ENCODE data around the gene ADGRL2.

Gene ADGRL2

GRCh38 chr1:81799939-81800694, 617 bp upstream of the ADGRL2 start:
- Histone ChIP-seq H3K27ac (ENCODE audit: low read depth, low read length) (peak overlapping the region; percentile 97), H3K18ac (ENCODE audit: low read length) (peak overlapping the region; percentile 78), H3K4me3 (ENCODE audit: low read depth, low read length) (peak overlapping the region; percentile 95), H4K8ac (ENCODE audit: low read depth, low read length) (peak overlapping the region; percentile 46), H3K14ac (ENCODE audit: low read length) (peak overlapping the region; percentile 71), H2BK120ac (ENCODE audit: insufficient read depth, low read length, poor library complexity) (peak overlapping the region; percentile 56), H2AFZ (ENCODE audit: insufficient read depth, low read length, poor library complexity) (peak overlapping the region; percentile 52), H3K9me3 (ENCODE audit: insufficient read depth, low read depth, low read length) (no peaks in the 10 kb centered on the region), H3K4me2 (ENCODE audit: low read length) (peak overlapping the region; percentile 64), H3K9ac (ENCODE audit: low read length) (peak overlapping the region; percentile 93), H2BK12ac (ENCODE audit: low read length) (peak overlapping the region; percentile 68), H3K4me1 (ENCODE audit: control insufficient read depth in 1 of 2, insufficient read depth in 2 of 2, low read length in 2 of 2) (no peaks in the 10 kb centered on the region), H3K79me2 (ENCODE audit: control insufficient read depth, insufficient read depth, low read length, poor library complexity) (peaks cover 29% of the 10 kb centered on the region), H4K91ac (ENCODE audit: low read depth, low read length) (peak overlapping the region; percentile 76), H2AK5ac (ENCODE audit: low read length) (no peak overlapping the region), H3K36me3 (ENCODE audit: control insufficient read depth in 1 of 2, insufficient read depth in 2 of 2, low read length in 2 of 2) (peaks cover 0 to under 1% of the 10 kb centered on the region in 2 experiments), H3K23ac (ENCODE audit: low read length) (no peak overlapping the region), H4K12ac (ENCODE audit: low read depth, low read length) (peak overlapping the region; percentile 67), H3K27me3 (ENCODE audit: insufficient read depth, low read length) (no peaks in the 10 kb centered on the region), H3K4ac (ENCODE audit: low read depth, low read length) (peak overlapping the region; percentile 19), H2BK5ac (ENCODE audit: low read depth, low read length, poor library complexity) (peak overlapping the region; percentile 95), H3K79me1 (ENCODE audit: low read length) (peaks cover 30% of the 10 kb centered on the region)
- peak in 1 of 2 donors; percentile 33 for DNase-seq
- no CpG with 5 or more reads among the region's 44 CpGs for WGBS (ENCODE audit: extremely low coverage, insufficient coverage, insufficient read length)

GRCh38 chr1:81801651-81802456, 1.1 kb downstream of the ADGRL2 start:
- Histone ChIP-seq H2BK120ac (ENCODE audit: insufficient read depth, low read length, poor library complexity) (peak overlapping the region; percentile 89), H3K4me1 (ENCODE audit: control insufficient read depth in 1 of 2, insufficient read depth in 2 of 2, low read length in 2 of 2) (no peaks in the 10 kb centered on the region), H3K36me3 (ENCODE audit: control insufficient read depth in 1 of 2, insufficient read depth in 2 of 2, low read length in 2 of 2) (no peaks in the 10 kb centered on the region), H3K4ac (ENCODE audit: low read depth, low read length) (peak overlapping the region; percentile 98), H2AK5ac (ENCODE audit: low read length) (peak overlapping the region; percentile 77), H3K27ac (ENCODE audit: low read depth, low read length) (peak overlapping the region; percentile 97), H4K91ac (ENCODE audit: low read depth, low read length) (peak overlapping the region; percentile 89), H3K14ac (ENCODE audit: low read length) (peak overlapping the region; percentile 98), H2AFZ (ENCODE audit: insufficient read depth, low read length, poor library complexity) (peak overlapping the region; percentile 23), H2BK12ac (ENCODE audit: low read length) (peak overlapping the region; percentile 79), H2BK5ac (ENCODE audit: low read depth, low read length, poor library complexity) (peak overlapping the region; percentile 95), H3K18ac (ENCODE audit: low read length) (peak overlapping the region; percentile 99), H3K79me2 (ENCODE audit: control insufficient read depth, insufficient read depth, low read length, poor library complexity) (peaks cover 29% of the 10 kb centered on the region), H3K4me3 (ENCODE audit: low read depth, low read length) (peak overlapping the region; percentile 95), H3K4me2 (ENCODE audit: low read length) (peak overlapping the region; percentile 64), H4K12ac (ENCODE audit: low read depth, low read length) (peak overlapping the region; percentile 78), H4K8ac (ENCODE audit: low read depth, low read length) (peak overlapping the region; percentile 88), H3K23ac (ENCODE audit: low read length) (no peak overlapping the region), H3K27me3 (ENCODE audit: insufficient read depth, low read length) (no peaks in the 10 kb centered on the region), H3K9me3 (ENCODE audit: insufficient read depth, low read depth, low read length) (no peaks in the 10 kb centered on the region), H3K9ac (ENCODE audit: low read length) (peak overlapping the region; percentile 99), H3K79me1 (ENCODE audit: low read length) (peaks cover 30% of the 10 kb centered on the region)
- DNase-seq: peak in 1 of 2 donors; percentile 48
- WGBS (ENCODE audit: extremely low coverage, insufficient coverage, insufficient read length): no CpG with 5 or more reads among the region's 93 CpGs

- Histone ChIP-seq H4K8ac (ENCODE audit: low read depth, low read length) (peak overlapping the region; percentile 31), H2AFZ (ENCODE audit: insufficient read depth, low read length, poor library complexity) (no peak overlapping the region), H3K4me1 (ENCODE audit: control insufficient read depth in 1 of 2, insufficient read depth in 2 of 2, low read length in 2 of 2) (no peaks in the 10 kb centered on the region), H3K4ac (ENCODE audit: low read depth, low read length) (peak overlapping the region; percentile 96), H3K79me2 (ENCODE audit: control insufficient read depth, insufficient read depth, low read length, poor library complexity) (peaks cover 29% of the 10 kb centered on the region), H3K36me3 (ENCODE audit: control insufficient read depth in 1 of 2, insufficient read depth in 2 of 2, low read length in 2 of 2) (no peaks in the 10 kb centered on the region), H3K23ac (ENCODE audit: low read length) (no peak overlapping the region), H3K79me1 (ENCODE audit: low read length) (peaks cover 30% of the 10 kb centered on the region), H3K9ac (ENCODE audit: low read length) (peak overlapping the region; percentile 99), H3K9me3 (ENCODE audit: insufficient read depth, low read depth, low read length) (no peaks in the 10 kb centered on the region), H3K4me2 (ENCODE audit: low read length) (peak overlapping the region; percentile 64), H4K12ac (ENCODE audit: low read depth, low read length) (no peak overlapping the region), H3K27ac (ENCODE audit: low read depth, low read length) (peak overlapping the region; percentile 97), H2BK12ac (ENCODE audit: low read length) (no peak overlapping the region), H2AK5ac (ENCODE audit: low read length) (no peak overlapping the region), H4K91ac (ENCODE audit: low read depth, low read length) (peak overlapping the region; percentile 89), H2BK5ac (ENCODE audit: low read depth, low read length, poor library complexity) (peak overlapping the region; percentile 95), H3K18ac (ENCODE audit: low read length) (peak overlapping the region; percentile 99), H3K14ac (ENCODE audit: low read length) (peak overlapping the region; percentile 98), H3K27me3 (ENCODE audit: insufficient read depth, low read length) (no peaks in the 10 kb centered on the region), H3K4me3 (ENCODE audit: low read depth, low read length) (peak overlapping the region; percentile 95), H2BK120ac (ENCODE audit: insufficient read depth, low read length, poor library complexity) (peak overlapping the region; percentile 89)
- no CpG with 5 or more reads among the region's 17 CpGs for WGBS (ENCODE audit: extremely low coverage, insufficient coverage, insufficient read length)
- DNase-seq: peak in 1 of 2 donors; percentile 18
Observed at GRCh38 chr1:81802457-81802706, 1.6 kb downstream of the ADGRL2 start.

- Histone ChIP-seq H3K36me3 (ENCODE audit: control insufficient read depth in 1 of 2, insufficient read depth in 2 of 2, low read length in 2 of 2) (no peaks in the 10 kb centered on the region), H3K4me2 (ENCODE audit: low read length) (peak overlapping the region; percentile 64), H3K4ac (ENCODE audit: low read depth, low read length) (peak overlapping the region; percentile 96), H2BK120ac (ENCODE audit: insufficient read depth, low read length, poor library complexity) (peak overlapping the region; percentile 13), H4K91ac (ENCODE audit: low read depth, low read length) (peak overlapping the region; percentile 89), H3K9me3 (ENCODE audit: insufficient read depth, low read depth, low read length) (no peaks in the 10 kb centered on the region), H2BK5ac (ENCODE audit: low read depth, low read length, poor library complexity) (peak overlapping the region; percentile 95), H2BK12ac (ENCODE audit: low read length) (no peak overlapping the region), H2AK5ac (ENCODE audit: low read length) (peak overlapping the region; percentile 6), H3K9ac (ENCODE audit: low read length) (peak overlapping the region; percentile 99), H4K8ac (ENCODE audit: low read depth, low read length) (peak overlapping the region; percentile 18), H3K79me2 (ENCODE audit: control insufficient read depth, insufficient read depth, low read length, poor library complexity) (peaks cover 29% of the 10 kb centered on the region), H3K79me1 (ENCODE audit: low read length) (peaks cover 30% of the 10 kb centered on the region), H3K18ac (ENCODE audit: low read length) (peak overlapping the region; percentile 99), H3K23ac (ENCODE audit: low read length) (no peak overlapping the region), H3K4me1 (ENCODE audit: control insufficient read depth in 1 of 2, insufficient read depth in 2 of 2, low read length in 2 of 2) (no peaks in the 10 kb centered on the region), H3K27me3 (ENCODE audit: insufficient read depth, low read length) (no peaks in the 10 kb centered on the region), H2AFZ (ENCODE audit: insufficient read depth, low read length, poor library complexity) (no peak overlapping the region), H4K12ac (ENCODE audit: low read depth, low read length) (peak overlapping the region; percentile 20), H3K27ac (ENCODE audit: low read depth, low read length) (peak overlapping the region; percentile 97), H3K4me3 (ENCODE audit: low read depth, low read length) (peak overlapping the region; percentile 95), H3K14ac (ENCODE audit: low read length) (peak overlapping the region; percentile 98)
- no CpG with 5 or more reads among the region's 55 CpGs for WGBS (ENCODE audit: extremely low coverage, insufficient coverage, insufficient read length)
- DNase-seq: peak in 1 of 2 donors; percentile 30
Observed at GRCh38 chr1:81802707-81803430, 2.1 kb downstream of the ADGRL2 start.

Measured in trophoblast cell (in vitro differentiated cells and primary cell).